AG10803 (cell line): Measurements from ENCODE around the gene STYXL2.

Experiments
- DNase-seq: peaks from one replicate; pipeline ENCODE4 v3.0.0; 2010; ENCODE audit warnings: low read depth
- H3K4me3 ChIP-seq: 2 replicates; pipeline ENCODE4 v1.5.1; 2011; ENCODE audit warnings: mild to moderate bottlenecking, low read length, control low read depth
- TF ChIP-seq, protein P1 (sequence below): conservative IDR thresholded peaks from 2 replicates; pipeline ENCODE4 v1.5.1; 2011; ENCODE audit warnings: mild to moderate bottlenecking, low read length, control low read depth, inconsistent platforms

Gene STYXL2

GRCh38 chr1:167126317-167126716, 32.4 kb downstream of the STYXL2 start:
- TF ChIP-seq, protein P1, sequence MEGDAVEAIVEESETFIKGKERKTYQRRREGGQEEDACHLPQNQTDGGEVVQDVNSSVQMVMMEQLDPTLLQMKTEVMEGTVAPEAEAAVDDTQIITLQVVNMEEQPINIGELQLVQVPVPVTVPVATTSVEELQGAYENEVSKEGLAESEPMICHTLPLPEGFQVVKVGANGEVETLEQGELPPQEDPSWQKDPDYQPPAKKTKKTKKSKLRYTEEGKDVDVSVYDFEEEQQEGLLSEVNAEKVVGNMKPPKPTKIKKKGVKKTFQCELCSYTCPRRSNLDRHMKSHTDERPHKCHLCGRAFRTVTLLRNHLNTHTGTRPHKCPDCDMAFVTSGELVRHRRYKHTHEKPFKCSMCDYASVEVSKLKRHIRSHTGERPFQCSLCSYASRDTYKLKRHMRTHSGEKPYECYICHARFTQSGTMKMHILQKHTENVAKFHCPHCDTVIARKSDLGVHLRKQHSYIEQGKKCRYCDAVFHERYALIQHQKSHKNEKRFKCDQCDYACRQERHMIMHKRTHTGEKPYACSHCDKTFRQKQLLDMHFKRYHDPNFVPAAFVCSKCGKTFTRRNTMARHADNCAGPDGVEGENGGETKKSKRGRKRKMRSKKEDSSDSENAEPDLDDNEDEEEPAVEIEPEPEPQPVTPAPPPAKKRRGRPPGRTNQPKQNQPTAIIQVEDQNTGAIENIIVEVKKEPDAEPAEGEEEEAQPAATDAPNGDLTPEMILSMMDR, result no peak
- H3K4me3 ChIP-seq, result no peak overlapping the region
- no peak for DNase-seq

DNA sequence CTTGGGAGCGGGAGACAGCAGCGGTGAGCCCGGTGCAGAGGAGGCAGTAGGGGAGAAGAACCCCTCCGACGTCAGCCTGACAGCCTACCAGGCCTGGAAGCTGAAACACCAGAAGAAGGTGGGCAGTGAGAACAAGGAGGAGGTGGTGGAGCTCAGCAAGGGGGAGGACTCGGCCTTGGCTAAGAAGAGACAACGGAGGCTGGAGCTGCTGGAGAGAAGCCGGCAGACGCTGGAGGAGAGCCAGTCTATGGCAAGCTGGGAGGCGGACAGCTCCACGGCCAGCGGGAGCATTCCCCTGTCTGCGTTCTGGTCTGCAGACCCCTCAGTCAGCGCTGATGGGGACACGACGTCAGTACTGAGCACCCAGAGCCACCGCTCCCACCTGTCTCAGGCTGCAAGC, 32.9 kb downstream of the STYXL2 start:
- no peak overlapping the region for H3K4me3 ChIP-seq
- TF ChIP-seq, protein P1, result no peak
- DNase-seq, result no peak

GRCh38 chr1:167127236-167127635, 33.4 kb downstream of the STYXL2 start:
- H3K4me3 ChIP-seq, result no peak overlapping the region
- DNase-seq, result no peak
- TF ChIP-seq, protein P1, result no peak

GRCh38 chr1:167127661-167128060, 33.8 kb downstream of the STYXL2 start:
- TF ChIP-seq, protein P1, result no peak
- H3K4me3 ChIP-seq, result no peak overlapping the region
- no peak for DNase-seq

DNA sequence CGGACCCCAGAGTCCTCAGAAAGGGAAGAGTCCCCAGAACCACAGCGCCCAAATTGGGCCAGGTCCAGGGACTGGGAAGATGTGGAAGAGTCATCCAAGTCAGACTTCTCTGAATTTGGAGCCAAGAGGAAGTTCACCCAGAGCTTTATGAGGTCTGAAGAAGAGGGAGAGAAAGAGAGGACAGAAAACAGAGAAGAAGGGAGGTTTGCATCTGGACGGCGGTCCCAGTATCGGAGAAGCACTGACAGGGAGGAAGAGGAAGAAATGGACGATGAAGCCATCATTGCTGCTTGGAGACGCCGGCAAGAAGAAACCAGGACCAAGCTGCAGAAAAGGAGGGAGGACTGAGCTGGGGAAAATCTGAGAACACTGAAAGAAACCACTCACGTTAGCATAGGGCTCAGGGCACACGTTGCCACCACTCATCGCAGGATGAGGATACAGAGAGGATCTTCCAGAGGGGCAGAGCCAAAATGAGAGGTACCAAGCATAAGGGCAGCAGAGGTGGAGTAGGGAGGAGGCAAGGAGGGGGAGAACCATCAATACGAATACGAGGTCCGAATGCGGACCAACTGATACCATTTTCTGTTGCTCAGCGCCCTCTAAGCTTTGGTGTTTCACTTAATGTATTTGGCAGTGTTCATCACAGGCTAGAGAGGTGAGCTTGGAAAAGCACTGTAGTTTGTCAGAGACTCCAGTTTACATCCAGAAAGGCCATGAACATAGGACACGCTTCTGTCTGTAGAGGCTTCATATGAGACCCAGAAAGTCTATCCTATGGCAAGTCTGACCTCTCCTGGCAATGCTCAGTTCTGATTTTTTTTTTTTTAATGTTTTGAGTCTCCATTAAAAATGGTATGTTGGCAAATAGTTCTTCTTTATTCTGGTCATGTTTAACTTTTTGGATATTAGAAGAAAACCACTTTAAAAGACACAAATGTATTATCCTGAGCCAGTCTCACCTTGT, 34.7 kb downstream of the STYXL2 start:
- no peak overlapping the region for H3K4me3 ChIP-seq
- TF ChIP-seq, protein P1, result no peak
- DNase-seq, result no peak

DNA sequence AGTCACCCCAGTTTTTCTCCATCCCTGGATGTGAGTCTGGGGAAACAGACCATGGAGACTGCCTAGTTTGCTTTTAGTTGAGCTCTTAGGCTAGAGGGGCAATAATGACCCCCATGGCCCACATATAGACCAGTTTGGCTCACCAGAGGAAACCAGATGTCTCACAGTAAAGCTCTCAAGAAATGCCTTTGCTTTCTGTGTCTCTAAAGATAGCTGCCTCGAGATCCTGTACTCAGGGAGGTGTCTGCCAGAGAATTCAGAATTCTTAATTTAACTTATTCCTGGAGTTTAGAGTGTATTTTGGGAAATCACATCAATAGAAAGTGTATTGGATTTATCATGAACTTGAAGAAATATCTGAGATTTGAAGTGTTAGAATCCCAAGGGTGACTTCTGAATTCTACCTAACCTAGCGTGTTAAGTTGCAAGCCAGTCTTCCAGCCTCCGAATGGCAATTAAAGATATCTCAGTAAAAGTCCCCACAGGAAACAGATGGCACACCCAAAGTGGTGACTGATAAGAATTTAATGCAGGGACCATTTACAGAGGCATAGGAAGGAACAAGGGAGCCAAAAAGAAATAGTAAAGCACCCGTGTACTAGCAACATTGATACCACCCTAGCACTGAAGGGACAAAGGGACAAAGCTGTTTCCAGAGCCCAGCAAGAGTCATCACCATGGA, 37.1 kb downstream of the STYXL2 start:
- DNase-seq, result no peak
- TF ChIP-seq, protein P1, result no peak
- no peak overlapping the region for H3K4me3 ChIP-seq
